HG02943 (cell line): Measurements from ENCODE around the gene DCDC2.
"Not testable (repeated sequence)": the region's sequence is repeated elsewhere in the genome, so short reads cannot be mapped to it uniquely, and the experiment has no call there.

Experiments used
- ATAC-seq: cut with Tn5 transposase; IDR thresholded peaks from one replicate; pipeline ENCODE4 v1.9.1; 2021; ENCODE audit warnings: mild to moderate bottlenecking, low read depth, moderate library complexity; ENCODE audit not compliant: unreplicated experiment

The DCDC2 gene

DNA sequence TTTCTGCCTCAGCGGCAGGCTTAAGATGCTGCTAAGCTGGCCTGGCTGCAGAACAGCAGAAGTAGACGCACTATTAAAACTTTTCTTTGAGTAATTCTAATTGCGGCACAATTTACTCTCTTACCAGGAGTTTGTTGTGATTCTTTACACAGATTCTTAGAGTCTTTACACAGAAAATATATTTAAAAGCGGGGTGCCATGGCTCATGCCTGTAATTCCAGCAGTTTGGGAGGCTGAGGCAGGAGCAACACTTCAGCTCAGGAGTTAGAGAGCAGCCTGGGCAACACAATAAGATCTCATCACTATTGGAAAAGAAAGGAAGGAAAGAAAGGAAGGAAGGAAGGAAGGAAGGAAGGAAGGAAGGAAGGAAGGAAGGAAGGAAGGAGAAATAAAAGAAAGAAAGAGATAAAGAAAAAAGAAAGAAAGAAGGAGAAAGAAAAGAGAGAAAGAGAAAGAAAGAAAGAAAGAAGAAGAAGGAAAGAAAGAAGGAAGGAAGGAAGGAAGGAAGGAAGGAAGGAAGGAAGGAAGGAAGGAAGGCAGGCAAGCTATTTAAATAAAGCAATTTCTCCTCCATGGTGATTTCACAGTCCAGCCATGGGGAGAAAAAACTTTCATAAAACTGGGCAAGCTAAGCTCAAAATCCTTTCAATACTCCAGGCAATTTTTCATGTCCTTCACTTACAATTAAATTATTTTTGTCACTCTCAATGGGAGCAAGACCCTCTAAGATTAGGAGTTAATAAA lies 23.8 kb upstream of the DCDC2 start:
- no peak for ATAC-seq

DNA sequence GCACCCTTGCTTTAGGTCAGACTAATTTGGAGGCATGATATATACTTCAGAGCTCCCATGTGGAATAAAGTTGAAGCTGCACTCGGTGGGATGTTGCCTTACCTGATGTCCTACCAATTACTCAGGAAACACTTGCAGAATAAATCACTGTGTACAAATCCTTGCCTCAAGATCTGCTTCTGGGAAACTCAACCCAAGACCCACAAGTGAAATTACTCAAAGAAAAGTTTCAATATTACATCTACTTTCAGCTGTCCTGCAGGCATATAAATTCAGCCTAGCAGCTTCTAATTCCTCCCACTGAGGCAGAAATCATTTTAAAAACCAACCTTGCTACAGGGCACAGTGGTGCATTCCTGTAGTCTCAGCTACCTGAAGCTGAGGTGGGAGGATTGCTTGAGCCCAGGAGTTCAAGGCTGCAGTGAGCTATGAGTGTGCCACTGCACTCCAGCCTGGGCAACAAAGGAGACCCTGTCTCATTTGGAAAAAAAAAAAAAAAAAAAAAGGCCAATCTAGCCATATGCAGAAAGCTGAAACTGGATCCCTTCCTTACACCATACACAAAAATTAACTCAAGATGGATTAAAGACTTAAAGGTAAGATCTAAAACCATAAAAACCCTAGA lies 20.7 kb upstream of the DCDC2 start:
- ATAC-seq, result no peak

DNA sequence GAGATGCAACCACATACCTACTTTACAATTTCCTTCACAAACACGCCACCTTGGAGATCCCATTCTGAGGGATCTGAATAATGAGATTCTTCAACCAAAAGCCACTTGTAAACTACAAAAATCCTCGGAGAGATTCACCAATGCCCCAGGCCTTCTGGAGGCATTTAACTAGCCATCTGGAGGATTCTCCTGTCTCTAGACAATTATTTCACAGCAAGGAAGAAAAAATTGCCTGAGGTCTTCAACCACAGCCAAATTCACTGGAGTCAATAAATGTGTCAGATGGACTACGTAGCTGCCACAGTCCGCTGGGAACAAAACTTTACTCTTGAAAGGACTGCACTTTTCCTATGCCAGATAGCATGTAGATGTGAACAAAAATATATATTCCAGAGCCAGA lies 19.0 kb upstream of the DCDC2 start:
- ATAC-seq, result no peak

DNA sequence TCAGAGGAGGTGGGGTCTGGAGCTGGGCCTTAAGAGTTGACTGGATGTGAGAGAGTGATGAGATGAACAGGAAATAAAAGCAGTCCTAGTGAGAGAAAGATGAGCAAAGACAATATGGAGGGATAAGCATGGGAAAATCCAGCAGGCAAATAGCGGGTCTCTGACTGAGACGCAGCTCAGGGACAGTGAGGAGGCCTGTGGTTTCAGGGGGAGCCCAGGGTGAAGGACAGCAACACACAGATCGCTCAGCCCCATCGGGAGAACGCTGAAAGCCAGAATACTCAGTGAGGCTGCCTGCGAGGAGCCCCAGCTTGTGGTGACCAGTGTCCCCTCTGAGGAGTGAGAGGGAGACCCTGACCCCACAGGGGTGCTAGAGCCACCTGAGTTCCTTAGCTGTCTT lies 16.8 kb upstream of the DCDC2 start:
- ATAC-seq, result no peak

DNA sequence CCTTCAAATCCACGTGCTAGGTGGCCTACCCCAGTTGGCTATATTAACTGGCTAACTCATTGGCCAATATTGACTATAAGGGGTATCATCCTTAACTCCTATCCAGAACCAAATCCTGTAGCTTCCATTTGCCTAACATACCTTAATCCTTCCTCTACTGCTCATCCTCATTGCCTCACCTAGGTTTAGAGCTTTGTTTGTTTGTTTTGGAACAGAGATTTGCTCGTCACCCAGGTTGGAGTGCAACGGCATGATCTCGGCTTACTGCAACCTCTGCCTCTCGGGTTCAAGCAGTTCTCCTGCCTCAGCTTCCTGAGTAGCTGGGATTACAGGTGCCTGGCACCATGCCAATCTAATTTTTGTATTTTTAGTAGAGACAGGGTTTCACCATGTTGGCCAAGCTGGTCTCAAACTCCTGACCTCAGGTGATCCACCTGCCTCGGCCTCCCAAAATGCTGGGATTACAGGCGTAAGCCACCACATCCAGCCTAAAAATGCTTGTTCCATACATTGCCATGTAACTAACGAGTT lies 7.3 kb upstream of the DCDC2 start:
- ATAC-seq, result not testable (repeated sequence)

DNA sequence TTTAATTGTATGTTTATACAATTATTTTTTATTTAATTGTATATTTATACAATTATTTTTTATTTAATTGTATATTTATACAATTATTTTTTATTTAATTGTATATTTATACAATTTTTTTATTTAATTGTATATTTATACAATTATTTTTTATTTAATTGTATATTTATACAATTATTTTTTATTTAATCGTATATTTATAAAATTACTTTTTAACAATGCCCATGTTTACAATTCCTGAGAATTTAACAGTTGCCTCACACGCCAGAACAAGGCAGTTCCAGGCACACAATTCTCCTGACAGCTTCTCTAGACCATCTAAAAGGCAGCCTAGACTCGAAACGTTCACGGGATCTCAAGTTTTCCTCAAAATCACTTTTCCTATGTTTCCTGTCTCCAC lies 4.5 kb upstream of the DCDC2 start:
- not testable (repeated sequence) for ATAC-seq

DNA sequence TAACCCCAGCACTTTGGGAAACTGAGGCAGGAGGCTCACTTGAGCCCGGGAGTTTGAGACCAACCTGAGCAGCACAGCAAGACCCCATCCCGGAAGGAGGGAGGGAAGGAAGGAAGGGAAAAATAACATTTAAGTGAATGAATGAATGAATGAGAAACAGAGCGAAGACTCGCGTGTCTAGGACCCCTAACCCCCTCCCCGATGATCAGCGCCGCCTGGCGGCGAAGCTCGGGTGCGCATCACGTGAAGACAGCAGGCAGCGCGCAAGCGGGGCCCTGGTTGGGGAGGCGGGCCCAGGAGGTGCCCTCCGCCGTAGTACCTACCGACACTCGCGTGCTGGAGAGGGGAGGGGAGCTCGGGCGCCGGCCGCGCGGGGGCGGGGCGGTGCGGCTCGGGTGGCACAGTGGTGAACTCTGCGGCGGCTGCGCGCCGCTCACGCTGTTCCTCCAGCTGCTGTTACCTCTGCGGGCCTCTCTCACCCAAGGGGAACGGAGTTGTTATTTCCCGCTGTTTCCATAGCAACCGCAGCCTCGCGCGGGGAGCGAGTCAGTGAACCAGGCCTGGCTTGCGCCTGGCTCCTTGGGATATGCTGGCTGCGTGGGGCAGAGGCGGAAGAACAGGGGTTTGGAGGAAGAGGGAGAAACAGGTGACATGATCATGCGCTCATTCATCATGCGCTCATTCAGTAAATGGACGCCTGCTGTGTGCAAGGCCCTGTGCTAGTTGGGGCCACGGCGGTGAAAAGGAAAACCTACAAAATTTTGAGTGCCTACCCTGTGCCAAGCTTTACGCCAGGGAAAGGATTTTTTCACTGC lies 2.0 kb upstream of the DCDC2 start:
- ATAC-seq, result peak; percentile 84

DNA sequence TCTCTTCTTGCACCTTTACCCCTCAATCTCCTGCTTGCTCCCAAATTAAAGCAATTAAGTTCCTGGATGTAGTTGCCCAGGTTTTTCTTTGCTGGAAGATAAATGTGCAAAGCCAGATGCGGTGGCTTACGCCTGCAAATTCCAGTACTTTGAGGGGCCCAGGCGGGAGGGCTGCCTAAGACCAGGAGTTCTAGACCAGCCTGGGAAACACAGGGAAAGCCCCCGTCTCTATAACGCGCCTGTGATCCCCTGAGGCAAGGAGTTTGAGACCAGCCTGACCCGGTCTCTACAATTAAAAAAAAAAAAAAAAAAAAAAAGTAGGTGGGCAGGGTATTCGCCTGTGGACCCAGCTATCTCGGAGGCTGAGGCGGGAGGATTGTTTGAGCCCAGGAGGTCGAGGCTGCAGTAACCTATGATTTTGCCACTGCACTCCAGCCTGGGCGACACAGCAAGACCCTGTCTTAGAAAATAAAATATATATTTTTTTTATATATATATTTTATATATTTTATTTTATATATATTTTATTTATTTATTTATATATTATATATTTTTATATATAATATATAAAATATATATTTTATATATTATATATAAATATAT lies 461 bp upstream of the DCDC2 start:
- ATAC-seq, result no peak

DNA sequence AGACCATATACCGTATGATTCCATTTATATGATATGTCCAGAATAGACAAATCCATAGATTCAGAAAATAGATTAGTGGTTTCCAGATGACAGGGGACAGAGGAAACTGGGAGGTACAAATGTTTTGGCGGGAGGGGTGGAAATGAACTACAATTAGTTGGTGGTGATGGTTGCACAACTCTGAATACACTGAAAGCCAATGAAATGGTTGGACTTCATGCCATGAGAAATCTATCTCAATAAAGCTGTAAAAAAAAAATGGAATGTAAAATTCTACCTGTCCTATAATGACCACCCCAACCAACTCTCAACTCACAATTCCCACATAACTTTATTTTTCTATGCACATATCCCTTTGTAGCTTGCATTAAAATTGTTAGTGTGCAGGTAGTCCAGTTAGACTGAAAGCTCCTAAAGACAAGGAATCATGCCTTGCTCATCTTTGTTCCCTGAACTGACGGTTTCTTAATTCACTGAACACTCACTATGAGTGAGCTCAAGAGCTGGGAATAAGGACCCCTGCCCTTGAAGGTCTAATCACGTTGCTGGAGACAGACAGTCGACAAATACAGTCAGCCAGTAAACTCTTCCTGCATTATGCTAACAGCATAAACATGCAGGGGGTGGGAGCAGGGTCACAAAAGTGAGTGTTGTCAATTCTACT lies 1.4 kb downstream of the DCDC2 start:
- no peak for ATAC-seq

DNA sequence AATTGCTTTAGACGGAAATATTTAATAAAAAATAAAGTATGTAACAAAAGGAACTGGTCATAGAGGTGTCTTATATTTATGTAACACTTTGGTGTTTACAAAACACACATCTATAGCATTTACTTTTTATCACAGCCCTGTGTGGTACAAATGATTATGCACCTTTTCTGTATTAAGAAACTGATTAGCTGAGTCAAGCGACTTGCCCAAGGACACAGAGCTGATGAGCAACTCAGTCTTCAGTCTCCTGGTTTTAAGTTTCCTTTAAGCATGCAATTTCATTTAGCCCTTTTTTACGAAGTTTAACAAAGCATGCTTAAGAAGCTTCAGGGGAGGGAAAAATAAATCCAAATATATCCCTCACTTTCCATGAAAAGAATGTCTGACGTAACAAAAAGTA lies 2.5 kb downstream of the DCDC2 start:
- ATAC-seq, result no peak

DNA sequence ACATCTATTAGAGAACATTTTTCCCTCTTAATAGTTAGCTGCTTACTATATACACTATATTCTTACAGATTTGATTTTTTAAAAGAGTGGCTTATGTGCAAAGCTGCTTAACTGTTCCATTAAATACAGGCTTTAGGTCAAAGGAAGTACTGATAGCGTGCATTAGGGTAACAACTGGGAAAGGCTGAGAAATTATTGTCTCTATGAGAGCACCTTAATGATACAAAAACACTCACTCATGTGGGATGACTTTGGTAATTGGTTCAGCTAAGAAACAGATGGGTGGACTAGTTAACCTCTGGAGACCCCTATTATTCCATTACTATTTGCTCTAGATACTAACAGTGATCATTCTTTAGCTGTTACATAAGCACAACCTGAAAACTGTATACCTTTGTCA lies 4.0 kb downstream of the DCDC2 start:
- no peak for ATAC-seq

DNA sequence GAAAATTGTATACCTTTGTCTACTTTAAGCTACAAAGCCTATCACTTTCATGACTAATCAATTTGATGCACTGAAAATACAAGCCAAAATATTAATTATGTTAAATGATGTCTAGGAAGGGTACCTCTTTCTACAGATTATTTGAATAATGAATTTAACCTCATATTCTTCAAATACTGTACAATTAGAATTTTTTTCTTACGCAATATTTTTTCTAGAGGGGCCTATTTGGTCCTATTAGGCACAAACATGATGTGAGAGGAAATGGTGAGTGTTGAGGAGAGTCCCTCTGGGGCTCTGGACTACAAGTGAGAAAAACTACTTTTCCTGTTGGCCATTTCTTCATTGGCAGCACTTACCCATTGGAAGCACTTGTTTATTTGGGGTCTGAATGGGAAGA lies 5.4 kb downstream of the DCDC2 start:
- ATAC-seq, result no peak

DNA sequence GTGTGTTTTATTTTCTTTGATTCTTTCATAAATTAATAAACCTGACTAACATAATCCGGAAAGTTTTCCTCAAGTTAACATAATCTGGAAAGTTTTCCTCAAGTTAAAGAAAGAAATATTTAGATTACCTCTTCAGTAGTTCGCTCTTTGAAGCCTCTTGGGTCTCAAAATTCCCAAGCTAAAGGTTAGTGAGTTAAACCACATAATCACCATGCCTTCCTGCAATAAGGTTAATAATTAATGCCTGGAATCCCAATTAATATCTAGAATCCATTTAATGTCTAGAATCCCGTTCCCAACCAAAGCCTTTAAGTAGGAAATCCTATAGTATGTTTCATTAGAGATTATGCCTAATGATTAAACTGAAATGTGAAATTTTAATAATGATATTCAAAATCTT lies 12.9 kb downstream of the DCDC2 start:
- ATAC-seq, result no peak

DNA sequence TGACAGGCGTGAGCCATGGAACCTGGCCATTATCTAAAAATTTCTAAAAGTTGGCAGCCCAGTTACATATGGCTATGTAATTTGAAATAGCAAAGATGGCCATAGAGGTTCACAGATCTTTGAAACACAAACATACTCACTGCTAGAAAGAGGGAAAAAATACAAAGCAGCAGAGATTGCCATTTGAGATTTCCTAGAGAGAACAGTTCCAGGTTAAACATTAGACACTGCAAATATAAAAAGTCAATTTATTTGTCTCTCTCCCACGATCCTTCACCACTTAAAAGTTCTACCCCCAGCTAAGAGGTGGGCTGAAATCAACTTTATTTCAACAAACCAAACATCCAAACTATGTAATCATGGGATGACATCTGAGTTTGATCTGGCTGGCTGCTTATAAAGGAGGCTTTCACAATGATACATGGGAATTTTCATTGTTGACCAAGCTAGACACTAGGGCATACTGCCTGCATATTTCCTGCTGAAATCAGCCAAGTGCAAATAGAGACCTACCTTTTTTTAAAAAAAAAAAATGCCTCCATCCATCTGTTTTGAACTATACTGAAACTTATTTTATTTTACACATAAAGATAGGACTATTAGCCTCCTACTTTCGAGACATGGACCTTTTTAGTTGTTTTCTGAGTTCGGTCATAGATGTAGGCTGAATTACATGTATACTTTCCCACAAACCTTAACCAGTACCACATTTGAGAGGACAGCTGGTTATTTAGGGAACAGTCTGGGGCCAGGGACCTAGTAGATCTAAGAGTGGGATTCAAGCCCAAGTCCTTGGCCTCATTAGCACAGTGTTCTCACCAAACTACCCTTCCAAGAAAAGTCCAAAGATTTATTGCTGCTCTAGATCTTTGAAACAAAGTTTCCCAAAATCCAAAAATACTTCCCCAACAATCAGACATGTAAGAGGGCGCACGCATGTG lies 16.6 kb downstream of the DCDC2 start:
- ATAC-seq, result no peak

DNA sequence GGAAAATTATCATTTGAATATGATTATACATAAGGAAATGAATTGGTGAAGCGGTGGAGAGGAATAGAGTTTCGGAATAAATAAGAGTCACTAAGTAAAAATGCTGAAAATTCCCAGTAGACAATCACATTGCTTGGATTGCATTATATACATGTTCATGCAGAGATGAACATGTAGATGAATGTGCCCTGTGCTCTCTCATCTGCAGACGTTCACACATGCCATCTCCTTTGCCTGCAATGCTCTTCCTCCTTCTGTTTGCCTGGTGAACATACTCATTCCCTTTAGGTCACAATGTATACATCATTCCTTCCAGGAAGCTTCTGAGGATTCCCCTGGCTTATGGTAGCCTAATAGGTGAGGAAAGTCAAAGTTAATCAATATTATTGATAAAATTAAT lies 17.9 kb downstream of the DCDC2 start:
- no peak for ATAC-seq

DNA sequence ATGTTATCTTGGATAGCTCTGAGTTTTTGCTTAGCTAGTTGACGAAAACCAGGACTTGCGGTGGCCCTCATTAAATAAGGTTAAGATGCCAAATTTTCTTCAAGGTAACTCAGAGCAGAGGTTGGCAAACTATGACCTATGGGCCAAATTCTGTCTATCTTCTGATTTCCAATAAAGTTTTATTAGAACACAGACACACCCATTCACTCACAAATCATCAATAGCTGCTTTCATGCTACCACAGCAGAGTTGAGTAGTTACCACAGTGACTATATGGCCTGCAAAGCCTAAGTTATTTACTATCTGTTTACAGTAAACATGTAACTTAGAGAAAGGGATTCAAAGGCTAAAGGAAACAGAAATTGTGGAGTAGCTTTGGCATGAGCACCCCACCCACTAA lies 23.6 kb downstream of the DCDC2 start:
- no peak for ATAC-seq

DNA sequence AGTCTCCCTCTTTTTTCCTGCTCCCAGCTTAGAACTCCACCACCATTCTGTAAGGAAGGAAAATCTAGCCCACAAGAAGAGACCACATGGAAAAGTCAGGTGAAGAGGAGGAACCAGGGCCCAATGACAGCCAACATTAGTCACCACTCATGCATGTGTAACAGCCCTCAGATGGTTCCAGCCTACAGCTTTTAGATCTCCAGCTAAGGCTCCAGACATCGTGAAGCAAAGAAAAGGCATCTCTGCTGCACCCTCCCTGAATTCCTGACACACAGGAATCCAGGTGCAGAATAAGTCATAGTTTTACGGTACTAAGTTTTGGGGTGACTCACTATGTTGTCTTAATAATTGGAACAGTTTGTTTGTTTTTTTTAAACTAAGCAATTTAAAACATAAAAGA lies 25.5 kb downstream of the DCDC2 start:
- ATAC-seq, result no peak

DNA sequence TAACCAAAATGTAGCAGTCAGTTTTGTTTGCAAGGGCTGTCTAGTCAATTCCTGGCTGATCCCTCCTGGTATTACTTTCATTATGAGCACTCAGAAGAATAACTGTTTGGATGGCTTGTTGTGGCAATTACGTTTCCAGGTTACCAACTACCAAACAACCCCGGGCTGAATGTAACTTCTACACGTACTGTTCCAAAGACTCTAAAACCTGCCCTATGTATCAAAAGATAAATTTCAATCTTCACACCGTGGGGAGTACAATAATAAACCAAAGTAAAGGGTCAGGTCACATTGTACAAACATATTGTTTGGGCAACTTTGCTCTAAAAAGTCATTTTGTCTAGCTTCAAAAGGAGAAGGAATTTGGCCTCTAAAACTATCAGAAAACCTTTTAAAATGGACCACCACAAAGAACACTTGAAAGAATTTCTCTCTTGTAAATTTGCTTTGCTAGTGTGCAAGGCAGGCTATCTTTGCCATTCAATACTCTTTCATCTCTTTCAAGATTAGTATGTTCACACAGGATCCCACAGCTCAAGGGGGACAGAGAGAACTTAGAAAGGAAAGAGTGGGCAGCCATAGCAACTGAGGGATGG lies 27.6 kb downstream of the DCDC2 start:
- ATAC-seq, result no peak

DNA sequence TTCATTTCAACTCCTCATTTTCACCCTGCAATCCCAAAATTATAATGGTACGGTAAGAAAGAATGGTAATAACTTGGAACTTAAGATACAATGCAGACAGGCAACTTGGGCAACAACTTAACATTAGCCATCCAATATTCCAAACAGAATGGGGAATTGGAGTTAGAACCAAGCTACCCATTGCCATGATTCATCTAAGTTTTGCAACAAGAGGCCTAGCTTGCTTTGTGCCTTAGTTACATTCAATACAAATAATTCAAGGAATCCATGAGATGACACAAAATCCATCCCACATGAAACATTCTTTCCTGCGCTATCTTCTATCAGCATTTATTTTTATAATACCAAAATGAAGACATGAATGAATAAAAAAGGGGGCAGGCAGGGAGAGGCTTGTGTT lies 28.4 kb downstream of the DCDC2 start:
- no peak for ATAC-seq
